Progenitor cell of endocrine pancreas (in vitro differentiated cells): ENCODE results near the gene GDF15. TPM values are rescaled to one million over a fixed set of nuclear protein-coding genes. Genes with fewer than 3 reads are reported as not detected.
A peak's percentile ranks its signal among the peaks of the same experiment; 100 is the strongest.

ENCODE experiments used
- DNase-seq: peaks from one replicate; pipeline ENCODE4 v3.0.0; 2021; ENCODE audit warnings: low spot score; ENCODE audit not compliant: unreplicated experiment
- H3K27ac Mint-ChIP-seq: 2 replicates; pipeline ENCODE4 v1.8.0; 2021; ENCODE audit warnings: mild to moderate bottlenecking, moderate library complexity, mixed read lengths
- H3K27me3 Mint-ChIP-seq: 2 replicates; pipeline ENCODE4 v1.8.0; 2021; ENCODE audit warnings: mixed read lengths
- H3K36me3 Mint-ChIP-seq: 2 replicates; pipeline ENCODE4 v1.8.0; 2022; ENCODE audit warnings: mixed read lengths; ENCODE audit not compliant: insufficient read depth
- H3K4me1 Mint-ChIP-seq: 2 replicates; pipeline ENCODE4 v1.8.0; 2021; ENCODE audit warnings: low read depth, mixed read lengths
- H3K4me3 Mint-ChIP-seq: 2 replicates; pipeline ENCODE4 v1.8.0; 2021; ENCODE audit warnings: low read depth, mild to moderate bottlenecking, moderate library complexity, mixed read lengths
- H3K9me3 Mint-ChIP-seq: 2 replicates; pipeline ENCODE4 v1.8.0; 2021; ENCODE audit warnings: low read depth, mixed read lengths
- CTCF ChIP-seq: fragments of 200-600 bp; sonication (generic); IDR thresholded peaks from one replicate; pipeline ENCODE4 v1.5.0; 2021; ENCODE audit warnings: antibody characterized with exemption, mild to moderate bottlenecking; ENCODE audit not compliant: unreplicated experiment
- total RNA-seq: library from RNA; stranded (reverse); gene quantifications from 2 replicates; pipeline ENCODE4 v1.2.1, GENCODE V29; 2021

The GDF15 gene
- total RNA-seq, 1 donor from 2014 or later, result 10.5 TPM

- no peaks in the 10 kb centered on the region for H3K9me3 Mint-ChIP-seq
- no peak for DNase-seq
- H3K4me3 Mint-ChIP-seq, result no peak overlapping the region
- no peak for TF ChIP-seq CTCF
- peaks cover 8% of the 10 kb centered on the region for H3K4me1 Mint-ChIP-seq
- peaks cover 22% of the 10 kb centered on the region for H3K36me3 Mint-ChIP-seq
- no peaks in the 10 kb centered on the region for H3K27me3 Mint-ChIP-seq
- peak overlapping the region; percentile 84 for H3K27ac Mint-ChIP-seq
Measured at GRCh38 chr19:18364826-18365528, 21.0 kb upstream of the GDF15 start.

GRCh38 chr19:18366021-18366435 is 19.9 kb upstream of the GDF15 start:
- H3K27ac Mint-ChIP-seq, result no peak overlapping the region
- H3K4me1 Mint-ChIP-seq, result peaks cover 8% of the 10 kb centered on the region
- DNase-seq, result no peak
- peaks cover 22% of the 10 kb centered on the region for H3K36me3 Mint-ChIP-seq
- H3K9me3 Mint-ChIP-seq, result no peaks in the 10 kb centered on the region
- H3K27me3 Mint-ChIP-seq, result no peaks in the 10 kb centered on the region
- TF ChIP-seq CTCF, result no peak
- H3K4me3 Mint-ChIP-seq, result no peak overlapping the region

GRCh38 chr19:18368504-18369222 is 17.3 kb upstream of the GDF15 start:
- H3K27me3 Mint-ChIP-seq, result no peaks in the 10 kb centered on the region
- no peak overlapping the region for H3K4me3 Mint-ChIP-seq
- peaks cover 8% of the 10 kb centered on the region for H3K4me1 Mint-ChIP-seq
- TF ChIP-seq CTCF, result no peak
- H3K9me3 Mint-ChIP-seq, result no peaks in the 10 kb centered on the region
- peaks cover 13% of the 10 kb centered on the region for H3K36me3 Mint-ChIP-seq
- DNase-seq, result no peak
- no peak overlapping the region for H3K27ac Mint-ChIP-seq

GRCh38 chr19:18373407-18373891 is 12.5 kb upstream of the GDF15 start:
- no peaks in the 10 kb centered on the region for H3K27me3 Mint-ChIP-seq
- H3K36me3 Mint-ChIP-seq, result peaks cover 2% of the 10 kb centered on the region
- no peak for TF ChIP-seq CTCF
- no peak overlapping the region for H3K4me3 Mint-ChIP-seq
- H3K9me3 Mint-ChIP-seq, result no peaks in the 10 kb centered on the region
- peak overlapping the region; percentile 93 for H3K27ac Mint-ChIP-seq
- no peak for DNase-seq
- H3K4me1 Mint-ChIP-seq, result peaks cover 18% of the 10 kb centered on the region

GRCh38 chr19:18373892-18374629 is 11.9 kb upstream of the GDF15 start:
- Mint-ChIP-seq H3K4me3 (no peak overlapping the region), H3K4me1 (peaks cover 18% of the 10 kb centered on the region), H3K27me3 (no peaks in the 10 kb centered on the region), H3K27ac (peak overlapping the region; percentile 93), H3K36me3 (peaks cover 2% of the 10 kb centered on the region), H3K9me3 (no peaks in the 10 kb centered on the region)
- peak; percentile 58 for DNase-seq
- no peak for TF ChIP-seq CTCF
